DMS153 treated with DMSO at 0.1 percent for 48 hours (cell line): ENCODE measurements around the gene TXNDC11.

ENCODE experiments used
- DNase-seq: peaks from one replicate; lab custom pipeline; 2025; ENCODE audit not compliant: unreplicated experiment; lab: John Stamatoyannopoulos, UW

TXNDC11 gene

GRCh38 chr16:11675561-11676511 lies 66.8 kb downstream of the TXNDC11 start:
- no peak for DNase-seq

GRCh38 chr16:11674818-11675560 lies 67.7 kb downstream of the TXNDC11 start:
- DNase-seq = no peak

GRCh38 chr16:11674001-11674817 lies 68.4 kb downstream of the TXNDC11 start:
- no peak for DNase-seq

GRCh38 chr16:11673091-11674000 lies 69.3 kb downstream of the TXNDC11 start:
- no peak for DNase-seq

- no peak for DNase-seq
Observed at GRCh38 chr16:11672206-11673090, 70.2 kb downstream of the TXNDC11 start.

- no peak for DNase-seq
Observed at GRCh38 chr16:11671676-11672075, 71.0 kb downstream of the TXNDC11 start.

DNA sequence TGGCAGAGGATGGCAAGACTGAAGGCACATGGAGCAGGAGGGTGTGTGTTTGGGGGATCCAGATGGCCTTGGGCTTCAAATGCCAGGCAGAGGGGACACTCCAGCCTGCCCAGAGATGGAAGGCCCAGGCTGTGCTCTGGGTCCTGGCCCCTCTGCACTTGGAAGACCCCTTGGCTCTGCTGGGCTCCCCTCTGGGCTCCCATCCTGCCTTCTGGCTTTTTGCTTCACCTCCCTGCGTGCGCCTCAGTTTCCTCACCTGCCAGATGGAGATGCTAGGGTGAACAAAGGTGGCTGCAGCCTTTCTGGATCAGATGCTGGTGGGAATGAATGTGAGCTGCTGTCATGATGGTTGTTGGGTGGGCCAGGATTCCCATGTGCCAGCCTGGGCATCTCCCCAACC lies 71.4 kb downstream of the TXNDC11 start:
- no peak for DNase-seq

DNA sequence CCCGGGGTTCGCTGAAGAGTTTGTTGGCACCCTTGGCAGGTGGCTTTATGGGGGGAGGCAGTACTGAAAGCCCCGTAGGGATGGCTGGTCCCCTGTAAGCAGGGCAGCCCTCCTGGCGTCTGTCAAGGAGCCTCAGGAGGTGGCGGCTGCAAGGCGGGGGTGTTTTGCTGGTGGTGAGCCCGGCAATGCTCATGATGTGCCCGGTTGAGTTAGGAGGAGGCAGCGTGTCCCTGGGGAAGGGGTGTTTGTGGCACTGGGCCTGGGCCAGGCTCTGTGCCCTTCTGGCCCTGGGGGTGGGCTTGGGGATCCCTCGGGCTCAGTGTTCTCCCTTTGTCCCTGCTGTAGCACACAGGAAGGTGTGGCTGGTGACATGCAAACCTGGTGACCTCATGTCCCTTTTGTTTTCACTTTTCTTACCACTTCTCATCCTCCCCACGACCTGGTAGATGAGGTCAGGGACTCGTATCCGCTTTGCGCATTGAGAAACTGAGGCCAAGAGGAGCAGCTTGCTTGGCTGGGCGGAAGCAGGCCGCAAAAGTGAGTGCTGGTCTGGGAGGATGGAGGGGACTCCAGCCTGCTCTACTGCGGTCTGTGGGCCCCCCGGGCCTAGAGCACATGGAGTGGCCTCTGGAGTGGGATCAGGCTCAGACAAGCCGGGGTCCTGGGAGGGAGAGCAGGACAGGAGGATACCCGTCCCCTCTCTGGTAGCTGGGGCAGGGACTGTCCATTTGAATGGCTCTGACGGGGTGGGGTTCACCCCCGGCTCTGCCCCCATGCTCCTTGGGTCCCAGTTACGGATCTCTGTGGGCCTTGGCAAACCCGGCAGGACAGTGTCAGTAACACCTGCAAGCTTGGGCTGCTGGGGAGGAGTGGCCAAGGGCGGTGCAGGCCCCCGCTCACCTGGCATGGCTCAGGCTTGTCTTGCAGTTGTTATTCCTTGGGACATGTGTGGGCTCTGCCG lies 72.2 kb downstream of the TXNDC11 start:
- no peak for DNase-seq

- DNase-seq = no peak
Observed at GRCh38 chr16:11669380-11670146, 73.1 kb downstream of the TXNDC11 start.

DNA sequence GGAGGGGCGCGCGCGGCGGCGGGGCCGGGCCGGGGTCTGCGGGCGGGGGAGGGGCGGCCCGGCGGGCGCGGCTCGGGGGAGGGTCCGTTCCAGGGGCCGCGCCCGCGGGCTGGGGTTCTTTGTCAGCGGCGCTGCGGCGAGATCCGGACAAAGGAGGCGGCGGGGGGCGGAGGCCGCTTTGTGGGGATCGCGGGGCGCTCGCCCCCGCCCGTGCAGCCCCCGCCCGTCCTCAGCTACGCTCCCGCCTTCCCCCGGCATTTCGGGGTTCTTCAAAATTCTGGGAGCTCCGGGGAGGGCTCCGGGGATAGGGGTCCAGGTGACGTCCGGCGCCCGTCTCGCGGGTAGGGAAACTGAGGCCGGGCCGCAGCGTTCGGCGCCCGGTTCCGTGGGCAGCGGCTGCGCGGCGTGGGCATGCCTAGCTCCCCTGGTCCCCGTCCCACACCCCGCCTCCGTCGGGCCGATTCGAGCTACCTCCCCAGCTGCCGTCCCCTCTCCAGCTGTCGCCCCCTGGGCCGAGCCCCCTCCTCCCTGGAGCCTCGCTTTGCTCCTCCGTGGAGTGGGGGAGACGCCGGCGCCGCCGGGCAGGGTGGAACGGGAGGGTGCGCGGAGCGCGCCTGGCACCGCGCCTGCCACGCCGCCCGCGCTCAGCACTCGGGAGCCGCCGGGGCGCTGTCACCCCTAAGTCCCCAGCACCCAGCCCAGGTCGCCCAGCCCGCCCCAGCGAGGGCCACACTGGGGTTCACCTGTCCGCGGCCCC lies 73.9 kb downstream of the TXNDC11 start:
- no peak for DNase-seq

- peak; percentile 62 for DNase-seq
Observed at GRCh38 chr16:11667824-11668622, 74.6 kb downstream of the TXNDC11 start, which contains the start of gene SNN. TSS of gene SNN (plus strand) at chr16:11668455. CDS start at chr16:11676060, 7,605 bp downstream.

DNA sequence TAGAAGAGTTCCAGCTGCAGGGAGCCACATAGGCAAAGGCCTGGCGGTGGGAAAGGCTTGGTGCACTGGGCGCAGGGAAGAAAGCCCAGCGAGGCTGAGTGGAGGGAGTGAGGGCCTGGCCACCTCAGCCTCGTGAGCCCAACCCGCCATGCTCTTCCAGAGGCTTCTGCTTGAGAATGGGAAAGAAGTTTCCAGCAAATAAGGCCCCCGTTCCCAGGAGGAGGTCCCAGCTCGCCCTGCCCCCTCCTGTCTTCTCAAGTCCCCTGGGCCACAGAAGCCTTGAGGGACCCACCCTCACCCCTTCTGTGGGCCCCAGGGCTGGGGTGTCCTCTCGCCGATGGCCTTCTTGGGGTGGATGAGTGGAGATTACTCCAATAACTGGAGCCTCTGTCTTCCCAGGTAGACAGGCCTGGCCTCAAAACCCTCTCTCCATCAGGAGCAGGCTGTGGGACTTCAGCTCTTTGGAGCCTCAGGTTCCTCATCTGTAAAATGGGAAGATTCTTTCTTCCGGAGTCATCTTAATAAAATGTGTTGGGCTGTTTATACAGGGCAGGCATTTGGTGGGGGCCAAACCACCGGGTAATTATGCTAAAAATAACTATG lies 75.3 kb downstream of the TXNDC11 start:
- no peak for DNase-seq

- DNase-seq = no peak
Observed at GRCh38 chr16:11666103-11667055, 76.3 kb downstream of the TXNDC11 start.

- no peak for DNase-seq
Observed at GRCh38 chr16:11665071-11665491, 77.6 kb downstream of the TXNDC11 start.
